KMS-11 (cell line): Measurements from ENCODE around the gene LTV1.
"Not testable (repeated sequence)": the region's sequence is repeated elsewhere in the genome, so short reads cannot be mapped to it uniquely, and the experiment has no call there.

Experiments used
- H2AFZ ChIP-seq: fragments of 200-600 bp; sonication (generic); 2 replicates; pipeline ENCODE4 v1.6.1; 2016; ENCODE audit warnings: antibody characterized with exemption, mixed run types, low read depth
- H3K27ac ChIP-seq: fragments of 200-600 bp; sonication (generic); 2 replicates; pipeline ENCODE4 v1.6.1; 2016; ENCODE audit warnings: mild to moderate bottlenecking, mixed run types
- H3K27me3 ChIP-seq: fragments of 200-600 bp; sonication (generic); 2 replicates; pipeline ENCODE4 v1.6.1; 2017; ENCODE audit warnings: mild to moderate bottlenecking, low read depth, mixed run types, moderate library complexity; ENCODE audit not compliant: insufficient read depth
- H3K36me3 ChIP-seq: fragments of 200-600 bp; sonication (generic); 2 replicates; pipeline ENCODE4 v1.6.1; 2017; ENCODE audit warnings: mild to moderate bottlenecking, mixed run types; ENCODE audit not compliant: insufficient read depth
- H3K4me1 ChIP-seq: fragments of 200-600 bp; sonication (generic); 2 replicates; pipeline ENCODE4 v1.6.1; 2016; ENCODE audit warnings: mild to moderate bottlenecking, low read depth, mixed run types; ENCODE audit not compliant: poor library complexity, severe bottlenecking
- H3K4me2 ChIP-seq: fragments of 200-600 bp; sonication (generic); 2 replicates; pipeline ENCODE4 v1.7.0; 2016; ENCODE audit warnings: mild to moderate bottlenecking, mixed run types
- H3K4me3 ChIP-seq: fragments of 200-600 bp; sonication (generic); IDR thresholded peaks from 2 replicates; pipeline ENCODE4 v1.6.1; 2017; ENCODE audit warnings: low read depth, low read length, mixed read lengths; ENCODE audit not compliant: insufficient read depth
- H3K79me2 ChIP-seq: fragments of 200-600 bp; sonication (generic); 2 replicates; pipeline ENCODE4 v1.6.1; 2016; ENCODE audit warnings: low read depth, mixed run types; ENCODE audit not compliant: insufficient read depth
- H3K9ac ChIP-seq: fragments of 200-600 bp; sonication (generic); 2 replicates; pipeline ENCODE4 v1.6.1; 2016; ENCODE audit warnings: mild to moderate bottlenecking, mixed run types
- H4K20me1 ChIP-seq: fragments of 200-600 bp; sonication (generic); 2 replicates; pipeline ENCODE4 v1.6.1; 2016; ENCODE audit warnings: mild to moderate bottlenecking, mixed run types; ENCODE audit not compliant: insufficient read depth
- CTCF ChIP-seq: fragments of 200-600 bp; sonication (generic); conservative IDR thresholded peaks from 2 replicates; pipeline ENCODE4 v1.6.1; 2017; ENCODE audit warnings: low read depth, mild to moderate bottlenecking, antibody characterized with exemption, low read length, moderate library complexity, mixed read lengths

LTV1 gene

GRCh38 chr6:143844006-143844405 lies 868 bp downstream of the LTV1 start:
- no peaks in the 10 kb centered on the region for H4K20me1 ChIP-seq
- H3K27me3 ChIP-seq, result no peaks in the 10 kb centered on the region
- peak overlapping the region; percentile 98 for H3K9ac ChIP-seq
- peak overlapping the region; percentile 81 for H3K27ac ChIP-seq
- H3K4me1 ChIP-seq, result peaks cover 13% of the 10 kb centered on the region
- peak overlapping the region; percentile 90 for H2AFZ ChIP-seq
- H3K79me2 ChIP-seq, result peaks cover 35% of the 10 kb centered on the region
- H3K4me3 ChIP-seq, result peak overlapping the region; percentile 66
- peak overlapping the region; percentile 80 for H3K4me2 ChIP-seq
- no peak for TF ChIP-seq CTCF
- H3K36me3 ChIP-seq, result peaks cover 21% of the 10 kb centered on the region; the same call in 1 of the 2 replicates

GRCh38 chr6:143845033-143845432 lies 1.9 kb downstream of the LTV1 start:
- Histone ChIP-seq H3K79me2 (peaks cover 35% of the 10 kb centered on the region), H3K4me3 (no peak overlapping the region), H3K27me3 (no peaks in the 10 kb centered on the region), H3K36me3 (peaks cover 21% of the 10 kb centered on the region; the same call in 1 of the 2 replicates), H3K27ac (no peak overlapping the region), H3K4me2 (peak overlapping the region; percentile 80), H4K20me1 (no peaks in the 10 kb centered on the region), H3K9ac (no peak overlapping the region), H2AFZ (no peak overlapping the region), H3K4me1 (peaks cover 13% of the 10 kb centered on the region)
- TF ChIP-seq CTCF, result no peak

- peaks cover 27% of the 10 kb centered on the region; the same call in 1 of the 2 replicates for H3K79me2 ChIP-seq
- not testable (repeated sequence) for H3K9ac ChIP-seq, H2AFZ ChIP-seq, H4K20me1 ChIP-seq, H3K4me1 ChIP-seq, H3K27ac ChIP-seq, H3K27me3 ChIP-seq, H3K4me2 ChIP-seq, H3K4me3 ChIP-seq
- peaks cover 29% of the 10 kb centered on the region; the same call in 1 of the 2 replicates for H3K36me3 ChIP-seq
These were observed 8.6 kb downstream of the LTV1 start for GRCh38 chr6:143851706-143852105.

- H2AFZ ChIP-seq, H3K27me3 ChIP-seq, H3K9ac ChIP-seq, H3K4me2 ChIP-seq, H3K4me3 ChIP-seq, H3K4me1 ChIP-seq, H4K20me1 ChIP-seq, H3K27ac ChIP-seq: not testable (repeated sequence)
- Histone ChIP-seq H3K79me2 (peaks cover 27% of the 10 kb centered on the region; the same call in 1 of the 2 replicates), H3K36me3 (peaks cover 26% of the 10 kb centered on the region; the same call in 1 of the 2 replicates)
These were observed 11.9 kb downstream of the LTV1 start for GRCh38 chr6:143855057-143855456.

- H3K36me3 ChIP-seq, result peaks cover 15% of the 10 kb centered on the region; the same call in 1 of the 2 replicates
- H3K79me2 ChIP-seq, result peaks cover 19% of the 10 kb centered on the region; the same call in 1 of the 2 replicates
- not testable (repeated sequence) for H3K27ac ChIP-seq
These were observed 13.6 kb downstream of the LTV1 start for GRCh38 chr6:143856762-143857161.

GRCh38 chr6:143857651-143858050 lies 14.5 kb downstream of the LTV1 start:
- Histone ChIP-seq H3K4me1 (no peaks in the 10 kb centered on the region), H3K79me2 (peaks cover 10% of the 10 kb centered on the region; the same call in 1 of the 2 replicates), H4K20me1 (no peaks in the 10 kb centered on the region), H3K4me3 (no peak overlapping the region), H2AFZ (no peak overlapping the region), H3K4me2 (no peak overlapping the region), H3K27me3 (no peaks in the 10 kb centered on the region), H3K27ac (no peak overlapping the region), H3K36me3 (peaks cover 18% of the 10 kb centered on the region; the same call in 1 of the 2 replicates), H3K9ac (no peak overlapping the region)
- no peak for TF ChIP-seq CTCF

More at GRCh38 chr6:143856762-143857161, 13.6 kb downstream of the LTV1 start:
- not testable (repeated sequence) for H4K20me1 ChIP-seq, H3K4me2 ChIP-seq, H2AFZ ChIP-seq, H3K9ac ChIP-seq, H3K4me1 ChIP-seq, H3K27me3 ChIP-seq, H3K4me3 ChIP-seq
